ENCODE results near the gene GPR146. TPM values are rescaled to one million over a fixed set of nuclear protein-coding genes. Genes with fewer than 3 reads are reported as not detected.

The GPR146 gene
- total and polyA plus RNA-seq, 9 of the 15 experiments (the other 6 are each of a cell fraction or from before 2014, with no cell fraction given) = 0.22 to 3.6 (median 0.64) TPM; not detected in 2

- TF ChIP-seq ZNF324 (CRISPR knock-in tag; IDR thresholded peaks at IDR 0.05) = no peak
- TF ChIP-seq ZNF280B (CRISPR knock-in tag; IDR thresholded peaks at IDR 0.05) = no peak
- TF ChIP-seq C11orf30 (IDR thresholded peaks at IDR 0.05; ENCODE audit: low read depth) = no peak
- TF ChIP-seq NR2C2 (CRISPR knock-in tag; IDR thresholded peaks at IDR 0.05) = no peak
- TF ChIP-seq NR2C2 (tag; IDR thresholded peaks at IDR 0.05) = no peak
- no peak for TF ChIP-seq NONO (IDR thresholded peaks at IDR 0.05; ENCODE audit: low read depth in 2 of 2, low read length in 1 of 2)
- TF ChIP-seq HOMEZ (CRISPR knock-in tag; IDR thresholded peaks at IDR 0.05) = no peak
- no peak for TF ChIP-seq ZBTB1 (CRISPR knock-in tag; IDR thresholded peaks at IDR 0.05; ENCODE audit: borderline replicate concordance, low read depth)
- TF ChIP-seq MAZ (CRISPR knock-in tag; conservative IDR thresholded peaks at IDR 0.05 in 1 of 2, IDR thresholded peaks at IDR 0.05 in 1 of 2) = peak; percentile 72 to 77
- TF ChIP-seq OTX1 (CRISPR knock-in tag; IDR thresholded peaks at IDR 0.05) = no peak
- TF ChIP-seq USF2 (CRISPR knock-in tag; IDR thresholded peaks at IDR 0.05) = no peak
- TF ChIP-seq PTTG1 (tag; IDR thresholded peaks at IDR 0.05; ENCODE audit: low read depth) = no peak
- TF ChIP-seq ZNF764 (CRISPR knock-in tag; IDR thresholded peaks at IDR 0.05; ENCODE audit: low read depth) = no peak
- no peak for TF ChIP-seq ZNF609 (CRISPR knock-in tag; IDR thresholded peaks at IDR 0.05; ENCODE audit: borderline replicate concordance)
- no peak for TF ChIP-seq HES1 (IDR thresholded peaks at IDR 0.05; ENCODE audit: low read depth)
- TF ChIP-seq POLR2A (conservative IDR thresholded peaks at IDR 0.05) = no peak
- TF ChIP-seq CHD1 (IDR thresholded peaks at IDR 0.05; ENCODE audit: low read length) = no peak
- no peak for TF ChIP-seq TSC22D4 (tag; IDR thresholded peaks at IDR 0.05)
- TF ChIP-seq ZKSCAN3 (CRISPR knock-in tag; IDR thresholded peaks at IDR 0.05) = no peak
These were observed 21.4 kb downstream of the GPR146 start (continued) for GRCh38 chr7:1065585-1066241.
